GM21717 (cell line): ENCODE results near the gene BRD1.

Experiments
- ATAC-seq: cut with Tn5 transposase; IDR thresholded peaks from one replicate; pipeline ENCODE4 v1.9.1; 2021; ENCODE audit warnings: mild to moderate bottlenecking, moderate library complexity; ENCODE audit not compliant: unreplicated experiment

The BRD1 gene

DNA sequence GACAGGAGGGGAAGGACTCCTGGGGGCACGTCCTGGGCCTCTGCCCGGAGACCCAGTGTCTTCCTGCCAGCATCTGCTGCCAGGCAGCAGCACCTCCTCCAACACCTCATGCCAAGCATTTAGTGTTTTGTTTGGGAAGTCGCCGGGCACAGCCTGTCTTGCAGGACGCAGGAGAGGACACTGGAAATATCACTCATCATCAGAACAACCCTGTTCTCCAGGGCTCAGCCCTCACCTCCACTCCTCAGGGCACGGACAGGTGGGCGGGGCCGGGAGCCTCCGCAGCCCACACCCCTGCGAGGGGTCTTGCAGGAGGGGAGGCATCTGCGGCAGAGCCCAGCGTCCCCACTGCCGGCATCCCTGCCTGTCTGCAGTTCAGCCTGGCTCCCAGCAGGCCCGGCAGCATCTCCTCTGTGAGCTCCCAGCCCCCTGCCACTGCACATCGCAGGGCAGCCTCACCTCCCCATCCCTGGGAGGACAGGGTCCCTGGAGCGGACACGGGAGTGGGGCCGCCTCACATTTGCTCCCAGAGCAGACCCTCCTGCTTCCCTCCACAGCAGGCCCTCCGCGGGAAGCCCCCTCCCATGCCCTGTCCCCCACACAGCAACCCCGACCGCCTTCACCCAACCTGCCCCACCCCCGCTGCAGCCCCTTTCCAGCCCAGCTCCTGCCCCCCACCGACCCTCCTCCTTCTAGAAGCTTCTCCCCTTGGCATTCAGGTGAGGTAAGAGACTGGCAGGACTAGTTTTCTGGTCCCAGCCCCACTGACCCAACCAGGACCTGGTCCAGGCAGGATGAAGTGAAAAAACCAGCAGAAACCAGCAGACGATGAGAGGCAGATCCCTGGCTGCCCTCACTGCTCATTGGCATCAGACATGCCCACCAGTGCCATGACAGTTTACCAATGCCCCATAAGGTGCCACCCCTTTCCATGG lies 72.7 kb downstream of the BRD1 start:
- ATAC-seq: no peak

DNA sequence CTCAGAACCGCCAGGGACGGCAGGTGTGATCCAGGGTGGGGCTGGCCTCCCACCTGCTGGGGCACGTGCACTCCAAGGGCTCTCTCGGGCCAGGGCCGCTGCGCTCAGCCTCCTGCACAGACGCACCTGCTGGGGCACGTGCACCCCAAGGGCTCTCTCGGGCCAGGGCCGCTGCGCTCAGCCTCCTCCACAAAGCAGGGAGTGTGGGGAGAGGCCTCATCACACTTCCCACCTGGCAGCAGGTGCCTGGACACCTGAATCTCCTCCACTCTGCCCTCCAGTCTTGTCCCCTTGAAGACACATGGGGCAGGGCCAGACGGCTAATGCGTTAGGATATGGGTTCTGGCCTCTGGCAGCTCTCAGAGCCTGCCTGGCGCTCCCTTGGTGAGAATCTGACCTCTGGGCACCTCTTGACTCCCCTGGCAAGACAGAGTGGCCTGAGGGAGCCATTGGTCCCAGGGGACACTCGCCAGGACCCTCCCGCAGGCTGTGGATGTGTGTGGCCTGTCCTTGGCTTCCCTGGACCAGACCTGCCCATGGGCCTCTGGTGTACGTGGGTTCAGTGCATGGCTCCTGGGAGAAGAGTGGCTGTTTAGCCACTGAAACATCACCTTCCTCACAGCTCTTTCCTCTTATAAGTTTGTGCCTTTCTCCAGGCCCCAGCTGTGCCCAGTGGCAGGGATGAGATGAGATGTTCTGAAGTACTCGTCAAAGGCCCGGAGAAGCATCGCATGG lies 73.5 kb downstream of the BRD1 start:
- no peak for ATAC-seq

DNA sequence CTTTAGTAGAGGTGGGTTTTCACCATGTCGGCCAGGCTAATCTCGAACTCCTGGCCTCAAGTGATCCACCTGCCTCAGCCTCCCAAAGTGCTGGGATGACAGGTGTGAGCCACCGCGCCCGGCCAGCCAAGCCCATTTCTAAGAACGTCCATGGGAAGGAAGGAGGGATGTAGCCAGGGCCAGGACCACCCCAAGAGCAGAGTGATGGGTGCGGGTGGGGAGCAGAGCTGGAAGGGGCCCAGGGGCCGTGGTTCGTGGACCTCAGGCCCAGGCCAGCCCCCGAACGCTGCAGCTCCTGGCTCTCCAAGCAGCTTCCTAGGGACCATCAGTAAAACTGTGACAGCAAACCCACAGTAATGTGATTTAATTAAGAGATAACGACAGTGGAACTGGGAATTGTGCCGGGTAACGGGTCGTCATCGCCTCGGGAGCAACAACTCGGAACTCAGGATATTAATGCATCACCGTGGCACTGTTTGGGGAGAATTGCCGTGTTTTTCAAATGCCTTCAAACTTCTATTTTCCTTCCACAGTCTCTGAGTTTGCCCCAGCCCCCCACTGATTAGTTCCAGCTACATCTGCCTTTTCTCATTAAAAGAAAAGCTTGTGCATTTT lies 74.3 kb downstream of the BRD1 start:
- no peak for ATAC-seq

DNA sequence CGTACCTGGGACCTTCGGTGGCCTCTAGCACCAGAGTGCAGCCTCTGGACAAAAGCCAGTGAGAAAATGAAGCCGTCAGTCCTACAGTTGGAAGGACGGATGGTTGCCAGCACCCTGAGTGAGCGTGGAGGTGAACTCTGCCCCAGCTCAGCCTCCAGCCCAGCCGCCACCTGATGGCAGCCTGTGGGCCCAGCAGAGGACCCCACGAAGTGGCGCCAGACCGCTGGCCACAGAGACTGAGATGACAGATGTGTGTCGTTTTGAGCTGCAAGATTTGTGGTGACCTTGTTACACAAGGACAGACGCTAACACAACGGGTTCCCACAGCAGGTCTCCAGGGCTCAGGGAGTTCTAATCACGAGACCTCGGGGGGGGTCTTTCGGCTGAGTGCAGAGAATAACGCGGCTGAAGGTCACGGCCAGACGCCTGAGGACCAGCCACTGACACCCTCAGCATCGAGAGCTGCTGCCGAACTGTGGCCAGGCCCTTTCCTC lies 75.0 kb downstream of the BRD1 start:
- no peak for ATAC-seq

DNA sequence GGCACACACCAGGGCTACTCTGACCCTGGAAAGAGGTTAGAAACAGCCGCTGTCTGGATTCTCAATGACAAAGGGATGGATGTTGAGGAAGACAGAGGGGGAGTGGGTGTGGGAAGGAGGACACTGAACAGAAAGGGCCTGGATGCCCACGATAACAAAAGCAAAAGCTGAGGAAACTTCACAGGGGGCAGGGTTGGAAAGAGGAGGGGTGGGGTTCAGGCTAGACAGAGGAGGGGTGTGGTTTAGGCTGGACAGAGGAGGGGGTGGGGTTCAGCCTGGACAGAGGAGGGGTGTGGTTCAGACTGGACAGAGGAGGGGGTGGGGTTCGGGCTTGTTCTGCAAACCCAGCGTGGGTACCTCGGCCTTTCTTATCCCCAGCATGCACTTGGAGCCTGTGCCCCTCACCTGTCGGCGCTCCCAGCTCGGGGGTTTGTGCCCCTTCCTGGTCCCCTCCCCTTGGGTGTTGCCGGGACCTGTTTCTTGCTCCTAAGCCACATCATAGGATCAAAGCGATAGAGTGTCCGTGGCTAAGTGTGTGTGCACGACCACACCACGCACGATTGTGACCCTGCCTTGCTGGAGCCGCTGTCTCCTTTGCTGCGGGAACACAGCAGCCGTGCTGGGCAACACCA lies 75.6 kb downstream of the BRD1 start:
- ATAC-seq: no peak

DNA sequence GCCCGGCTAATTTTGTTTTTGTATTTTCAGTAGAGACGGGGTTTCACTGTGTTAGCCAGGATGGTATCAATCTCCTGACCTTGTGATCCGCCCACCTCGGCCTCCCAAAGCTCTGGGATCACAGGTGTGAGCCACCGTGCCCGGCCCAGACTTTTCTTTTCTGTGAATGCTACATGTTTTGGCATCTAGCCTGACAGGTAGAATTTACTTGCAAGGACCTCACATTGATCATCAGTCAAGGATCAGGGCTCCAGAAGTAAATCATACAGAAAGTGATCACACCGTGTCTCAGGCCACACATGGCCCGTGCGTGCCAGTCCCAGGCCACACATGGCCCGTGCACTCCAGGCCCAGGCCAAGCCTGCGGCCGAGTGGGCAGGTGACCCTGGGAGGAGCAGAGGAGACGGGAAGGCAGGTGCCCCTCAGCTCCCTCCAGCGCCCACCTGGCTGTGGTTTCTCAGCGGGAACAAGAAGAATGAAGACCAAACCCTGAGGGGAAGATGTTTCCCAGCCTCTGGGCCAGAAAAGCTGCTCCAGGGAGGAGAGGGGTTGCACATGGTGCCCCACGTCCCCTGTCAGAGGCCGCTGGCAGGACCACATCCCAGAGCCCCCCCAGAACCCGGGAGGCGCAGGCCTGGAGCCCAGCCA lies 76.2 kb downstream of the BRD1 start:
- no peak for ATAC-seq

DNA sequence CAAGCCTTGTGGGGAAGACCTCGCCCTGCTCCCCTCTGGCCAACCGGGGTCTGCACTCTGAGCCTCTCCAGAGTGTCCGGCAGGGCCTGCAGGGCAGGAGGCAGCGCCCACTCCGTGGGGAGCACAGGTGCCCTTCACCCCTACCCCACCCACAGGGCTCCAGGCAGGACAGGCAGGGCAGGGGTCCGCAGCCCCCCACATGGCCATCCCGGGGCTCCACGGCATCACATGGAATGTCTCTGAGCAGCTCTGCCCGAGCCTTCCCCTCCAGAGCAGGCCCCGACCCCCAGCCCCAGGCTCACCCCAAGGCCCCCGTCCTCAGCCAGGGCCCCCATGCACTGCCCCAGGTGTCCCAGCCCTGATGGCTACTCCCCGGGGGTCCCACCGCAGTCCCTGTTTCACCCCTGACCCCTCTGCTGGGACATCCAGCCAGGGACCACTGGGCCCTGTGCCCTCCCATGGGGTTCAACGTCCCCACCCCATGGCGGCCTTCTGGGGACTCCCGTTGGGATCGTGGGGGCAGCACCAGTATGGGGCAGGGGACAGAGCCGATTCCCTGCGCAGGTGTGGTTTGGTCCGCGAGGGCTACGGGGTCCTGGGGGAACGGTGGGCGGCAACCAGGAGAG lies 77.7 kb downstream of the BRD1 start:
- no peak for ATAC-seq

DNA sequence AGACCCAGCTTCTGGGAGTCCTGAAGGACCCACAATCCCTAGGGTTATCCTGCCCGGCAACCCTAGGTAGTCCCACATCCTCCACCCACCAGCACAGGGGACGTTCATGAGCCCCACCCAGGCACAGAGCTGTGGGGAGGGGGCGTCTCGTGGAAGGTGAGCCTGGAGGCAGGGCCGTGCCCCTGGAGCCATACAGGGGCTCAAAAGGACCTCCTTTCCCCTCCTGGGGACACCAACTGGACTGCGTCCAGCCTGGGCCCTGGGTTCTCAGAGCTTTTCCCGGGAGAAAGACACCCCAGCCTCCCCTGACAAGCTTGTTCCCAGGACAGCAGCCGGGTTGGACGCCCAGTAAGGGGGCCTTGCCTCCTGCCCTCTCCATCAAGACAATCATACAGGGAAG lies 78.4 kb downstream of the BRD1 start:
- ATAC-seq: no peak

DNA sequence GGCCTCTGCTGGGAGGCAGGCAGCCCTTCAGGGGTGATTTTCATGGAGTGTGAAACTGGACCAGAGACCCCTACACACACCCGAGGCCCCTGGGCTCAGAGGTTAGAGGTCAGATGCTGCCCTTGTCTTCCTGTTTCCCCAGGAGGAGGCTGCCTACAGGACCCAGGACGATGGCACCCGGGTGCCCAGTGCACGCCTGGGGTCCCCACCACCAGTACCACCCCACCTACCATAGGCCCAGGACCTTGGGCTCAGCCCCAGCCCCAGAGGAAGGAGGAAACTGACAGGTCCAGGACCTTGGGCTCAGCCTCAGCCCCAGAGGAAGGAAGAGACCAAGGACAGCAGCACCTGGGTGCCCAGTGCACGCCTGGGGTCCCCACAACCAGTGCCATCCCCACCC lies 79.2 kb downstream of the BRD1 start:
- no peak for ATAC-seq

DNA sequence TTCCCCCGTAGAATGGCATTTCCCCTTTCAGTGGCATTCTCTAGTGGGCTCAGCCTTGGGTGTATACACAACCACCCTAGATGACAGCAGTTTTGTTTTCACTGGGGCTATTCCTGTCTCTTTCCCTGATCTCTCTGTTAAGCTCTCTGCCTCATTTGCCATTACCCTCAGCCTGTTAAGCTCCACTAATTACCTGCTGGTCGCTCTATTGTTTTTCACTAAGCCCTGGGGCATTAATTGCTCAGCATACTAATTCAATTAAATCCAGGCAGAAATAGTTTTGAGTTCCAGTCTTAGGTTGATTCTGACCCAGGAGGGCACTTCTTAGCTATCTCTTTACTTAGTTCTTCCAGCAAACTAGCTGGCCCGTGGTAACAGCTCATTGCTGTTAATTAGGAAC lies 80.0 kb downstream of the BRD1 start:
- no peak for ATAC-seq

DNA sequence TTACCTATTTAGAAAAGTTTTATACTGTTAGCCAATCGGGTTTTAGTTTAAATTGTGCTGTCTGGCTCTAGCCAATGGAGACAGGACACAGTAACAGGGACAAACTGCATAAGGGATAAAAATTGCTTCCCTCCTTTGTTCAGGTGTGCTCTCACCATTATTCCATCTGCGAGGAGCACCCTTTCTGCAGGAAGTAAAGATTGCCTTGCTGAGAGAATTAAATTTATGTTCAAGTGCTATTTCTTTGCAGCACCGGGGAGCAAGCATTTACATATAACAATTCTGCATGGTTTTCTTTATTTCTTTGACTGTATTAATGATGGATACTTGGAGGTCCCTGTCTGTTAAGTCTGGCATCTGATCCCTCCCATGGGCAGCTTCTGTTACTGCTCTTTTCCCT lies 80.5 kb downstream of the BRD1 start:
- no peak for ATAC-seq

DNA sequence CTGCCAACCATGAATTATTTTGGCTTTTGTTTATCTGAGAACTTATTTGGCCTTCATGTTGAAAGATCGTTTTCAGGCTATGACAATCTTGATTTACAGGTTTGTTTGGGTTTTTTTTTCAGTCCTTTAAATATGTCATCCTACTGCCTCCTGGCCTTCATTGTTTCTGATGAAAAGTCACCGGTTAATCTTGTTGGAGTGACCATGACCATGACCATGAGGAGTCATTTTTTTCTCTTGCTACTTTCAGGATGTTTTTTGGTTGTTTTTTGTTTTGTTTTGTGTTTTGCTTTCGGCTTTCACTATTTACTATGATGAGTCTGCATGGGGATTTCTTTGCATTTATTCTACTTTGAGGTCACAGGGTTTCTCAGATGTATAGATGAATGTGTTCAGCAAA lies 81.6 kb downstream of the BRD1 start:
- no peak for ATAC-seq

DNA sequence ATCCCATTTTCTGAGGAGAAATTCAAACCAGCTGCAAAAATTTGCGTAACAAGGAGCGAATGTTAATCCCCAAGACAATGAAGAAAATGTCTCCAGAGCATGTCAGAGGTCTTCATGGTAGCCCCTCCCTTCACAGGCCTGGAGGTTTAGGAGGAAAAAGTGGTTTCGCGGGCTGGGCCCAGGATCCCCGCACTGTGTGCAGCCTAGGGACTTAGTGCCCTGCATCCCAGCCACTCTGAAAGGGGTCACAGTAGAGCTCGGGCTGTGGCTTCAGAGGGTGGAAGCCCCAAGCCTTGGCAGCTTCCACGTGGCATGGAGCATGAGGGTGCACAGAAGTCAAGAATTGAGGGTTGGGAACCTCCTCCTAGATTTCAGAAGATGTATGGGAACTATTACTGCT lies 87.4 kb downstream of the BRD1 start:
- no peak for ATAC-seq

DNA sequence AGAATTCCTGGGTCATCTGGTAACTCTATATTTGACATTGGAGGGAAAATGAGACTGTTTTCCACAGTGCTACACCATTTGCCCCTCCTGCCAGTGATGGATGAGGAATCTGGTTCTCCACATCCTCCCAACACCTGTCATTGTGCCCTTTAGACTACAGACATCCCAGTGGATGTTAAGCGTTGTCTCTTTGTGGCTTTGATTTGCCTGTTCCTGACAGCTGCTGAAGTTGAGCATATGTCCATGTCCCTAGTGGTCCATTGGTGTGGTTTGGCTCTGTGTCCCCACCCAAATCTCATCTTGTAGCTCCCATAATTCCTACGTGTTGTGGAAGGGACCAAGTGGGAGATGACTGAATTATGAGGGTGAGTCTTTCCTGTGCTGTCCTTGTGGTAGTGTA lies 88.5 kb downstream of the BRD1 start:
- no peak for ATAC-seq

DNA sequence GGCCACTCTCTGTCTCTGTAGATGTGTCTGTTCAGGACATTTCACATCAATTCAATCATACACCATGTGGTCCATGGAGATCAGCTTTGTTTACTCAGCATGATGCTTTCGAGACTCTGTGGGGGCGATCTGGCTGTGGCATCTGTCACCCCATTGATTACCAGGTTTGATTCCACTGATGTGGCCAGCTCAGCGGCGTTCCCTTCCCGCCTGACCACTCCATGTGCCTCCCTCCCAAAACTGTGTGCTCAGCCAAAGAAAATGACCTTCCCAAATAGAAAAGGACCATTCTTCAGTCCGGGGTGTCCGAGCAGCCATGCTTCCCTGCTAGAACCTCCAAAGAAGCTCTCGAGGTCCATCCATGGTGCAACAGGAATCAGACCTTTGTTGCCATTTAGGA lies 89.1 kb downstream of the BRD1 start:
- no peak for ATAC-seq

DNA sequence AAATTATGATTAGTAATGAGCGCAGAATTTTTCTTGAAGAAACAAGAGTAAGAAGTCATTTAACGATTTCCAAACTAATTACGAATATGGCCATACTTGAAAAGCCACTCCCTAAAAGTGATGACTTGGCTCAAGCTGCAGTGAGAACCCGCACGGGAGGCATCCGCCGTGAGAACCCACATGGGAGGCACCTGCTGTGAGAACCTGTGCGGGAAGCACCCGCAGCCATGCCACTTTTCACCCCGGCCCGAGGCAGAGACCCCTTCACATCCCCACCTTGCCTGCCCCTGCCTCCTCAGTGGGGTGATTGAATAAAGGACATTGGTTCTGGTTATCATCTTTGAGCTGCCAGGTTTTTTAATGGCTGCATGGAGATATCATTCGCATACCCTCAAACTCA lies 89.7 kb downstream of the BRD1 start:
- ATAC-seq: no peak

DNA sequence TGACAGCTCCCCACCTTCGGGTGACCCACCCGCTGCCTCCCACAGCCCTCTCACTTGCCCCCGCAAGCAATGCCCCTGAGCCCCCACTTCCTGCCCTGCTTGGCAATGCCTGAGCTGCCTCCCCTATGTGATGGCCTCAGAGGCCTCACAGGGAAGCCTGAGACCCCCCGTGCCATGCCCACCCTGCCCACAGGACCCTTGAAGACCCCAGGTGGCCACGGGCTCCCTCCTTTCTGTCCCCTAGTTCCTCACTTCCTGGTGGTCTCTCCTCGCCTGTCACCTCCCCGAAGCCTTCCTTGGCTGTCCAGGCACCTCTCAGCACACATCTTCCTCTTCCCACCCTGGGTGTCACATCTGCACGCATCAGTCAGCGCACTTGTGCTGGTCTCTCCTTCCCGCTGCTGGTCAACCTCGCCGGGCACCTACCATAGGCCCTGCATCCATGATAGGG lies 90.5 kb downstream of the BRD1 start:
- no peak for ATAC-seq

DNA sequence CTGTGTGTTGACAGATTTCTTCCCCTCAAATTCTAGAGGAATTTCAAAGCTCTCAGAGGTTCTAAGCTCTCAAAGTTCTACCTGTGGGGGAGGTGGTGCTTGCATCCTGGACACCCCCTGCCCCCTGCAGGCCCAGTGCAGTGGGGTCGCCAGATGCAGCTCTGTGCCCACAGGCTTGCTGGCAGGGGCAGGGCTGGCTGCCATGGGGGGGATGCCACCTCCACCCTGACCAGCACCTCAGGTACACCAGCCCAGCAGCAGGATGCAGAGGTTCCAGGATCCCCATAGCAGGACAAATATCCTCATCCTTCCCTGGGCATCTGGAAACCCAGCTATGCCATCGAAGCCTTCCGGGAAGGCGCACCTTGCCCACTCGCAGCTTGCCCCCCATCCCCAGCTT lies 91.1 kb downstream of the BRD1 start:
- no peak for ATAC-seq

DNA sequence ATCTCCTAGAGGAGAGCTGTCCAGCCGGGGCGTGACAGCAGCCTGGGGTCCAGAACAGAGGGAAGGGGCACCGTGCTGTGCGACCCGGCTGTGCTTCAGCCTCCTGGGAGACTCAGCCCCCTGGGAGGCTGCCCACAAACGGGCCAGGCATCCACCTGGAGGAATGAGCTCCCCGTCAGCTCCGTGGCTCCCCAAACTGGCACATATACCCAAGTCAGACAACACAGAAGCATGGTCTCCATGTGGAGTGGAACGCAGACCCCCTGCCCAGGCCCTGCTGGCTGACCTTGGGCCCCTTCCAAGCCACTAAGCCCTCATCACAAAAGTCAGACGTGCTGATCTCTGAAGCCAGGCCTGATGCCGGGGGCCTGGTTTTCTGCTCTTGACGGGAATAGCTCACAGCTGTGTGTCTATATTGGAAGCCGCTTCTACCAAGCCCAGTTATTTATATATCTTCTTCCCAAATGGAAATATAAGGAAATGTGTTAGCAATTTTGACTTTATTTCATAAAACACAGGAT lies 91.7 kb downstream of the BRD1 start:
- no peak for ATAC-seq

DNA sequence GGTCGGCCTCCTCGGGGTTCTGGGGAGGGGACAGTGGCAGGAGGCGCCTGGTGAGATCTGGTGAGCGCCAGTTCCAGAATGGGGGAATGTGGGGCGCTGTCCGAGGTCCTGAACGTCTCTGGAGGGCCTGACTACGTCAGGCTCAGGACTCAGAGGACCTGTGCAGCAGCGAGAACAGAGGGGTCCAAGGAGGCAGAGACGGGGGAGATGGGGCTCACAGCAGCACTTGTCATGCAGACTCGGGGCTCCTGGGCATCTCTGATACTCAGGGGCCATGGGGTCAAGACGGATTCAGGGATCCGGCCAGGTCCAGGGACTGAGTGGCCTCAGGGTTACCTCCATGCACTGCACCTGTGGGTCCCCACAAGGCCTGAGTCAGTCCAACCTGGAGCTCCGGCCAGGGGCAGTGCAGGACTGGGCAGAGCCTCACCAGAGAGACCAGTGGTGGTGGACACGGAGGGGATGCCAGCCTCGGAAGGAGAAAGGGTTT lies 92.2 kb downstream of the BRD1 start:
- ATAC-seq: no peak
